SK-N-SH treated with all-trans-retinoic acid at 6 μM for 48 hours (cell line): Measurements from ENCODE around the gene UIMC1.

ENCODE experiments used
- ATAC-seq: fragments of 200-7000 bp; cut with Tn5 transposase; 3 replicates; pipeline ENCODE4 v1.9.1; 2020; ENCODE audit warnings: mild to moderate bottlenecking, moderate library complexity
- ARNTL ChIP-seq: fragments of 450-650 bp; formaldehyde crosslinking; IDR thresholded peaks from 2 replicates; pipeline ENCODE4 v1.5.0; 2020; ENCODE audit warnings: low read depth, mild to moderate bottlenecking, moderate library complexity, borderline replicate concordance
- BACH2 ChIP-seq: fragments of 250-450 bp; sonication (Bioruptor Pico); IDR thresholded peaks from 2 replicates; pipeline ENCODE4 v1.9.0; 2021; ENCODE audit warnings: mild to moderate bottlenecking, borderline replicate concordance
- CREB5 ChIP-seq: fragments of 250-450 bp; sonication (Bioruptor Pico); IDR thresholded peaks from 2 replicates; pipeline ENCODE4 v1.5.1; 2020; ENCODE audit warnings: low read depth, mild to moderate bottlenecking, moderate library complexity
- CSDC2 ChIP-seq: fragments of 250-450 bp; sonication (Bioruptor Pico); IDR thresholded peaks from 2 replicates; pipeline ENCODE4 v1.5.0; 2020; ENCODE audit warnings: mild to moderate bottlenecking, moderate library complexity
- CSRNP3 ChIP-seq: fragments of 250-450 bp; sonication (Bioruptor Pico); IDR thresholded peaks from 2 replicates; pipeline ENCODE4 v1.5.1; 2021; ENCODE audit warnings: mild to moderate bottlenecking, moderate library complexity
- ESRRG ChIP-seq: fragments of 250-450 bp; sonication (Bioruptor Pico); IDR thresholded peaks from 2 replicates; pipeline ENCODE4 v1.6.1; 2021; ENCODE audit warnings: mild to moderate bottlenecking
- GLIS3 ChIP-seq: fragments of 250-450 bp; sonication (Bioruptor Pico); IDR thresholded peaks from 2 replicates; pipeline ENCODE4 v1.5.0; 2020; ENCODE audit warnings: mild to moderate bottlenecking, moderate library complexity
- ISL1 ChIP-seq: fragments of 250-450 bp; sonication (Bioruptor Pico); IDR thresholded peaks from 2 replicates; pipeline ENCODE4 v2.1.2; 2022; ENCODE audit warnings: mild to moderate bottlenecking, moderate library complexity
- OSR1 ChIP-seq: fragments of 250-450 bp; sonication (Bioruptor Pico); IDR thresholded peaks from 2 replicates; pipeline ENCODE4 v1.8.0; 2022; ENCODE audit warnings: moderate library complexity, mild to moderate bottlenecking, inconsistent platforms
- PATZ1 ChIP-seq: fragments of 250-450 bp; sonication (Bioruptor Pico); IDR thresholded peaks from 2 replicates; pipeline ENCODE4 v1.8.0; 2020; ENCODE audit warnings: mild to moderate bottlenecking, moderate library complexity, borderline replicate concordance
- PPARA ChIP-seq: fragments of 250-450 bp; sonication (Bioruptor Pico); IDR thresholded peaks from 2 replicates; pipeline ENCODE4 v1.5.0; 2020; ENCODE audit warnings: mild to moderate bottlenecking, borderline replicate concordance
- RARB ChIP-seq: fragments of 250-450 bp; sonication (Bioruptor Pico); IDR thresholded peaks from 2 replicates; pipeline ENCODE4 v1.8.0; 2021; ENCODE audit warnings: mild to moderate bottlenecking, moderate library complexity
- SNAI2 ChIP-seq: fragments of 250-450 bp; sonication (Bioruptor Pico); IDR thresholded peaks from 2 replicates; pipeline ENCODE4 v1.5.0; 2020; ENCODE audit warnings: mild to moderate bottlenecking, moderate library complexity
- TCF4 ChIP-seq: fragments of 250-450 bp; sonication (Bioruptor Pico); IDR thresholded peaks from 2 replicates; pipeline ENCODE4 v1.8.0; 2021; ENCODE audit warnings: mild to moderate bottlenecking, moderate library complexity, borderline replicate concordance
- TOX ChIP-seq: fragments of 250-450 bp; sonication (Bioruptor Pico); IDR thresholded peaks from 2 replicates; pipeline ENCODE4 v1.8.0; 2021; ENCODE audit warnings: mild to moderate bottlenecking, moderate library complexity, borderline replicate concordance
- ZC3H10 ChIP-seq: fragments of 250-450 bp; sonication (Bioruptor Pico); IDR thresholded peaks from 2 replicates; pipeline ENCODE4 v1.5.1; 2021; ENCODE audit warnings: mild to moderate bottlenecking, moderate library complexity
- ZFP30 ChIP-seq: fragments of 450-650 bp; formaldehyde crosslinking; IDR thresholded peaks from 2 replicates; pipeline ENCODE4 v1.5.0; 2022; ENCODE audit warnings: mild to moderate bottlenecking, moderate library complexity
- ZNF565 ChIP-seq: fragments of 450-650 bp; formaldehyde crosslinking; conservative IDR thresholded peaks from 2 replicates; pipeline ENCODE4 v1.5.0; 2020; ENCODE audit warnings: low read depth, mild to moderate bottlenecking, moderate library complexity
- ZNF70 ChIP-seq: fragments of 450-650 bp; formaldehyde crosslinking; IDR thresholded peaks from 2 replicates; pipeline ENCODE4 v1.5.0; 2020; ENCODE audit warnings: mild to moderate bottlenecking, moderate library complexity

UIMC1 gene

GRCh38 chr5:176856746-176857145 lies 149.8 kb downstream of the UIMC1 start:
- no peak for ATAC-seq
- TF ChIP-seq CSDC2 (CRISPR knock-in tag): no peak
- TF ChIP-seq ZC3H10 (CRISPR knock-in tag): no peak
- TF ChIP-seq CREB5 (CRISPR knock-in tag): no peak
- no peak for TF ChIP-seq ZFP30 (CRISPR knock-in tag)
- no peak for TF ChIP-seq TCF4 (CRISPR knock-in tag)

GRCh38 chr5:176855598-176855997 lies 151.0 kb downstream of the UIMC1 start:
- ATAC-seq: no peak
- TF ChIP-seq ZC3H10 (CRISPR knock-in tag) (no peak), CSRNP3 (CRISPR knock-in tag) (no peak), PPARA (CRISPR knock-in tag) (no peak), CREB5 (CRISPR knock-in tag) (no peak), ZNF70 (CRISPR knock-in tag) (no peak), TOX (CRISPR knock-in tag) (no peak), SNAI2 (no peak), TCF4 (CRISPR knock-in tag) (no peak), PATZ1 (CRISPR knock-in tag) (no peak), OSR1 (CRISPR knock-in tag) (no peak), ZFP30 (CRISPR knock-in tag) (no peak), GLIS3 (CRISPR knock-in tag) (no peak), RARB (CRISPR knock-in tag) (no peak), ESRRG (no peak), CSDC2 (CRISPR knock-in tag) (no peak), ISL1 (no peak), ARNTL (CRISPR knock-in tag) (no peak), BACH2 (CRISPR knock-in tag) (no peak), ZNF565 (CRISPR knock-in tag) (no peak)
